ENCODE data around the gene ATP1A1.

ATP1A1 gene

GRCh38 chr1:116331523-116331922 lies 41.5 kb upstream of the ATP1A1 start:
- H2AFZ ChIP-seq (ENCODE audit: low read length) = no peak overlapping the region
- H3K27ac ChIP-seq (ENCODE audit: low read depth, low read length, poor library complexity, severe bottlenecking) = no peak overlapping the region
- no peaks in the 10 kb centered on the region for H3K36me3 ChIP-seq (ENCODE audit: insufficient read depth, low read length)
- H3K4me1 ChIP-seq (ENCODE audit: insufficient read depth, low read length, severe bottlenecking) = no peaks in the 10 kb centered on the region
- no peaks in the 10 kb centered on the region for H3K9me2 ChIP-seq (ENCODE audit: low read depth, low read length)
- H3K9ac ChIP-seq (ENCODE audit: low read length) = no peak overlapping the region
- no peaks in the 10 kb centered on the region for H3K79me2 ChIP-seq (ENCODE audit: insufficient read depth, low read length)
- H3K4me3 ChIP-seq (ENCODE audit: low read depth, low read length, poor library complexity, severe bottlenecking) = no peak overlapping the region
- no peaks in the 10 kb centered on the region for H3K9me3 ChIP-seq (ENCODE audit: low read length)
- no peaks in the 10 kb centered on the region for H4K20me1 ChIP-seq (ENCODE audit: insufficient read depth, low read length)
- no peak overlapping the region for H3K4me2 ChIP-seq (ENCODE audit: low read length)
- TF ChIP-seq CTCF (IDR thresholded peaks at IDR 0.05; ENCODE audit: low read length) = no peak
- no peak for TF ChIP-seq EZH2 (IDR thresholded peaks at IDR 0.05; ENCODE audit: borderline replicate concordance, low read length)
- no peaks in the 10 kb centered on the region for H3K27me3 ChIP-seq (ENCODE audit: insufficient read depth, low read length)
- H3F3A ChIP-seq (ENCODE audit: insufficient read depth, low read length) = no peaks in the 10 kb centered on the region

GRCh38 chr1:116332451-116332850 lies 40.6 kb upstream of the ATP1A1 start:
- Histone ChIP-seq H3K27ac (ENCODE audit: low read depth, low read length, poor library complexity, severe bottlenecking) (no peak overlapping the region), H3K79me2 (ENCODE audit: insufficient read depth, low read length) (no peaks in the 10 kb centered on the region), H3K4me3 (ENCODE audit: low read depth, low read length, poor library complexity, severe bottlenecking) (no peak overlapping the region), H3K4me2 (ENCODE audit: low read length) (no peak overlapping the region), H3K9me2 (ENCODE audit: low read depth, low read length) (no peaks in the 10 kb centered on the region), H3K9ac (ENCODE audit: low read length) (no peak overlapping the region), H3K4me1 (ENCODE audit: insufficient read depth, low read length, severe bottlenecking) (no peaks in the 10 kb centered on the region), H4K20me1 (ENCODE audit: insufficient read depth, low read length) (no peaks in the 10 kb centered on the region), H3K36me3 (ENCODE audit: insufficient read depth, low read length) (no peaks in the 10 kb centered on the region), H3K9me3 (ENCODE audit: low read length) (no peaks in the 10 kb centered on the region), H2AFZ (ENCODE audit: low read length) (no peak overlapping the region), H3F3A (ENCODE audit: insufficient read depth, low read length) (no peaks in the 10 kb centered on the region), H3K27me3 (ENCODE audit: insufficient read depth, low read length) (no peaks in the 10 kb centered on the region)
- TF ChIP-seq EZH2 (IDR thresholded peaks at IDR 0.05; ENCODE audit: borderline replicate concordance, low read length) = no peak
- no peak for TF ChIP-seq CTCF (IDR thresholded peaks at IDR 0.05; ENCODE audit: low read length)

GRCh38 chr1:116333171-116334014 lies 39.7 kb upstream of the ATP1A1 start:
- no peak overlapping the region for H2AFZ ChIP-seq (ENCODE audit: low read length)
- no peaks in the 10 kb centered on the region for H3K9me3 ChIP-seq (ENCODE audit: low read length)
- H3K27ac ChIP-seq (ENCODE audit: low read depth, low read length, poor library complexity, severe bottlenecking) = no peak overlapping the region
- H3K9me2 ChIP-seq (ENCODE audit: low read depth, low read length) = no peaks in the 10 kb centered on the region
- H3K79me2 ChIP-seq (ENCODE audit: insufficient read depth, low read length) = no peaks in the 10 kb centered on the region
- TF ChIP-seq EZH2 (IDR thresholded peaks at IDR 0.05; ENCODE audit: borderline replicate concordance, low read length) (no peak), CTCF (IDR thresholded peaks at IDR 0.05; ENCODE audit: low read length) (no peak)
- no peaks in the 10 kb centered on the region for H3K27me3 ChIP-seq (ENCODE audit: insufficient read depth, low read length)
- H3K9ac ChIP-seq (ENCODE audit: low read length) = no peak overlapping the region
- H3F3A ChIP-seq (ENCODE audit: insufficient read depth, low read length) = no peaks in the 10 kb centered on the region
- H3K4me2 ChIP-seq (ENCODE audit: low read length) = no peak overlapping the region
- no peak overlapping the region for H3K4me3 ChIP-seq (ENCODE audit: low read depth, low read length, poor library complexity, severe bottlenecking)
- no peaks in the 10 kb centered on the region for H3K4me1 ChIP-seq (ENCODE audit: insufficient read depth, low read length, severe bottlenecking)
- H4K20me1 ChIP-seq (ENCODE audit: insufficient read depth, low read length) = no peaks in the 10 kb centered on the region
- H3K36me3 ChIP-seq (ENCODE audit: insufficient read depth, low read length) = no peaks in the 10 kb centered on the region
